Measurements from ENCODE around the gene F10. TPM values are rescaled to one million over a fixed set of nuclear protein-coding genes. Genes with fewer than 3 reads are reported as not detected.

F10 gene
- total RNA-seq, 1 donor from 2014 or later, result not detected

DNA sequence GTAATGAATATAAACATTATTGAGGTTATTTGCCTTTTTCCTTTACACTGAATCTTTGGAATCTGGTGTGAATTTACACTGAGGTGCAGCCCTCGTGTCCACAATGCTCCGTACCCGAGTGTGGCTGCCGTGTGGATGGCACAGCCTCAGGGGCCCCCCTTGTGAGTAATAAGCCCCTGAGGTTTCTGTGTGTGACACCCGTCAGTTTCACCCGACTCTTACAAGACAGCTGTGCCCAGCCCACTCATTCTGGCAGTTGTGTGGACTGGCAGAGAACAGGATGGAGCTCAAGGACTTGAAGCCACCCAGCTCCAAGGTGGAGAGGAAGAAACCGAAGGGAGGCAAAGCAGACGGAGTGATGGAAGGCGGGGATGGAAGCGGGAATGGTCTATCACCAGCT lies 43.7 kb downstream of the F10 start:
- intact Hi-C loops (cut with micrococcal nuclease), result no loop called here

DNA sequence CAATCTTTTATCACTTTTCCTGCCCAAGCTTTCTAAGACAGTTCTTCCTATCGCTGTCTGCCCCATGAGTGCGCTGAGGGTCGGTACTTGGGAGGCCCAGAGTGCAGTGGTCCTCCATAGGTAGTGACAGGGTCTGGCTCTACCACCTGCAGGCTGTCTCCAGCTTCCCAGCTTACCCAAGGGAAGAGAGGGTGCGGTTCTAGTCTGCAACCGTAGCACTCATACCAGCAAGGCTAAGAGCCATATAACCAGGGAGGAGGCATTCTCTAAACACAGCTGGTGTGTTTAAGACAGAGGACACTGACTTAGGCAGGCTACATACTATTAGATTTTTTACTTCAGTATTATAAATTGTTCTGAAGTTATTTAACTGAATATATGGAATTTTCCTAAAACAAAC lies 44.1 kb downstream of the F10 start:
- intact Hi-C loops (cut with micrococcal nuclease), result no loop called here

DNA sequence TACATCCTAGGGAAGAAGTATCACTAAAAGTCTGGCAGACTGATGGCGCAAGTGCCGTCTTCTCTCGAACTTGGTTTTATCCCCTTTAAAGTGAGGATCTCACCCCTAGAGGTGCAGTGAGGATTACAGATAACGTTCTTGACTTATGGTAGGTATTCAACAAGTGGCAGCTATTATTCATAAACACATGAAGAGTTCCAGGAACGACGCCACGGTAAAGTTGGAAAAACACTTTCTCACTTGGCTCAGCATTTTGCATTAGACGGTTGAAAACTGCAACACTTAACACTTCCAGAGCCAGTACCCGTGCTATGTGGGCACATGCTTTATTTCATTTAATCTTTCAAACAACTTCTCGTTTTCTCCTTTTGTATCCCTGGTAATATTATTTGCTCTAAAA lies 44.6 kb downstream of the F10 start:
- intact Hi-C loops (cut with micrococcal nuclease), result no loop called here

DNA sequence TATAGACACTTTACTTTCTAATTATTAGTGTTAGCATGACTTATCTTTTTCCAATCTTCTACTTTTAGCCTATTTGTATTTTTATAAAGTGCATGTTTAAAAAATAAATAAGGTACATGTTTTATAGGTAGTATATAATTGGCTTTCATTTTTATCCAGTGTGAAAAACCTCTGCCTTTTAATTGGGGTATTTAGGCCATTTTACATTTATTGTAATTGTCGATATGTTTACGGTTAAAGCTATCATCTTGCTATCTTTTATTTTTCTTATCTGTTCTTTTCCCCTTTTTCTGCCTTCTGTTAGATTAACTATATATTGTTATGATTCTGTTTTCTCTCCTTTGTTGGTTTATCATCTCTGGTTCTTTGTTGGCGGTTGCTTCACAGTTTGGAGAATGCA lies 45.0 kb downstream of the F10 start:
- intact Hi-C loops (cut with micrococcal nuclease), result no loop called here

DNA sequence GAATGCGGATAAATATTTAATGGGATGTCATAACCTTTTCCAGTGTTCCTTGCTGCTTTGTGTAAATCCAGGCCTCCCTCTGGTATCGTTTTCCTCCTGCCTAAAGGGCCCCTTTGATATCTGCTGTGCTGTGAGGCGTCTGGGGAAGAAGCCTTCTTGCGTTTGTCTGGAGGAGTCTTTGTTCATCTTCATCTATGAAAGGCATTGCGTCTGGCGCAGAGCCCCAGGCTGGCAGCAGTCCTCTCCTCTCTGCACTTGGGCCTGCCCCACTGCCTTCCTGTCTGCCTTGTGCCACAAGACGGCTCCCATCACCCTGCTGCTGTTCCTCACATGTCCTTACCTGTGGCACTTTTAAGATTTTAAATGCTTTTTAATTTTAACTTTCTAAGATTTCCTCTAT lies 45.6 kb downstream of the F10 start:
- intact Hi-C loops (cut with micrococcal nuclease), result no loop called here

DNA sequence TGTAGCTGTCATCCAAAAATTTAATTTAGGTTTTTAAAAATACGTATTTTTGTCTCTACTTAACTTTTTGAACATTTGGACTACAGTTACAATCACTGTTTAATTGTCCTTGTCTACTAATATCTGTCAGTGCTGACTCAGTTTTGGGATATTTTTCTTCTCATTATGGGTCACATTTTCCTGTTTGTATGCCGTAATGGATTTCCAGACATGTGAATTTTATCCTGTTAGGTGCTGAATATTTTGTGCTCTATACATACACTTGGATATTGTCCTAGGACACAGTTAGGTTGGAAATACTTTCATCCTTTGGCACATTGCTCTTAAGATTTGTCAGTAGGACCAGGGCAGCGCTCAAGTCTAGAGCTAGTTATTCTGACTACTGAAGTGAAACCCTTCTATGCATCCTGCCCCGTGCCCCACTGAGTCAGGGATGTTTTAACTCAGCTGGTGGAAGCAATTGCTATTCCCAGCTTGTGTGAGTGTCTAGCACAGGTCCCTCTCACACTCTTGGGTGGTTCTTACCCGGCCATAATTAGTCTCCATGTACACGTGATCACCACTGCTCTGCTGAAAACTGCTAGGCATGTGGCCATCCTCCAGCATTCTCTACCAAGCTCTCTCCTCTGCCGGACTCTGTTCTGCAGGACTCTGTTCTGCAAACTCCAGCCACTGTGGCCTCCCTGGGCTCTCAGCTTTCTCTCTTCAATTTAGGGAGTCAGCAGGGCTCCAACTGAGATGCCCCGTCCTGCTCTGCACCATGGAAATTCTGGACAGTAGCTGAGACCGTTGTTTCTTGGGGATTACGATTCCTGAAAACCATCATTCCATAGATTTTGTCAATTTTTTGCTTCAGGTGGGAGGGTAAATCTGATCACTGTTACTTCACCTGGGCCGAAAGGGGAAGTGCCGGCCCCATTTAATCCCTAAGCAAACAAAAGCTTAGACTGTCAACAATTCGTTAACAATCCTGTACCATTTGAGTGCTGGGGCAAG lies 47.0 kb downstream of the F10 start:
- intact Hi-C loops (cut with micrococcal nuclease), result no loop called here

DNA sequence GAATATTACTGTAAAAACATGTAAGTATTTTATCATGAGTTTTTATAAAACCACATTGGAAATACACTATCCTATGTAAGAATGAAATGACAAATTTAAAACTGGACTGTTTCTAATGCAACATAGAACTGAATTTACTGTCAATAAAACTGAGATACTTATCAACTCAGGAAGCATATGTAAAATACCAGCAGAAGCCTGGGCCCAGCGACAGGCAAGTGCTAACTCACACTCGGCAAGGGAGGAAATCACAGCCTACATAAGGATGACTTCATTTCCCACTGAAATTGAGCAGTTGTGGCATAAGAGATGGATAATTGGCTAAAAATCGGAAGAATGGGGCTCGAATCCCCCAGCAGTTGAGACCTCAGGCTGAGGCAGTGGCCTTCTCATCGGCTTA lies 47.9 kb downstream of the F10 start:
- intact Hi-C loops (cut with micrococcal nuclease), result no loop called here

DNA sequence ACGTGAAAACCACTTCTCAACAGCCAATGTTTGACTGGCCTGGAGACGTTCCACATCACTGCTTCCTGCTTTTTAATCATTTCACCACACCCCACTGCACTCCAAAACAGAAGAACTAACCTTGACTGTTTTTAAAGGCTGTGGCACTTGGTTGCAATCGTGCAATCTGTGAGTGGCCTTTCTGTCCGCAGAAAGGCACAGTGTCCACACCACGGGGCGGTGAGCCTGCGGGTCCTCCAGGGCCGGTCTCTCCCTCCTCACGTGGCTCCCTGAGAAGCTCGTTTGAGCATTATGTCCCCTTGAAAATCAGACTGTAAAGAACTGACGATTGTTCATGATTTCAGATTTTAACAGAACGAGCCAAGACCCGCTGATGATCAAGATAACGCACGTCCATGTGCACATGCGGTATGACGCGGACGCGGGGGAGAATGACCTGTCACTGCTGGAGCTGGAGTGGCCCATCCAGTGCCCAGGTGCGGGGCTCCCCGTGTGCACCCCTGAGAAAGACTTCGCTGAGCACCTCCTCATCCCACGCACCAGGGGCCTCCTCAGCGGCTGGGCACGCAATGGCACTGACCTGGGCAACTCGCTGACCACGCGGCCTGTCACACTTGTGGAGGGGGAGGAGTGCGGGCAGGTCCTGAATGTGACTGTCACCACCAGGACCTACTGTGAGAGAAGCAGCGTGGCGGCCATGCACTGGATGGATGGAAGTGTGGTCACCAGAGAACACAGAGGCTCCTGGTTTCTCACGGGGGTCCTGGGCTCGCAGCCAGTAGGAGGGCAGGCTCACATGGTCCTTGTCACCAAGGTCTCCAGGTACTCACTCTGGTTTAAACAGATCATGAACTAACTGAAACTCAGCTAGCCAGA lies 48.9 kb downstream of the F10 start:
- intact Hi-C loops (cut with micrococcal nuclease), result no loop called here

DNA sequence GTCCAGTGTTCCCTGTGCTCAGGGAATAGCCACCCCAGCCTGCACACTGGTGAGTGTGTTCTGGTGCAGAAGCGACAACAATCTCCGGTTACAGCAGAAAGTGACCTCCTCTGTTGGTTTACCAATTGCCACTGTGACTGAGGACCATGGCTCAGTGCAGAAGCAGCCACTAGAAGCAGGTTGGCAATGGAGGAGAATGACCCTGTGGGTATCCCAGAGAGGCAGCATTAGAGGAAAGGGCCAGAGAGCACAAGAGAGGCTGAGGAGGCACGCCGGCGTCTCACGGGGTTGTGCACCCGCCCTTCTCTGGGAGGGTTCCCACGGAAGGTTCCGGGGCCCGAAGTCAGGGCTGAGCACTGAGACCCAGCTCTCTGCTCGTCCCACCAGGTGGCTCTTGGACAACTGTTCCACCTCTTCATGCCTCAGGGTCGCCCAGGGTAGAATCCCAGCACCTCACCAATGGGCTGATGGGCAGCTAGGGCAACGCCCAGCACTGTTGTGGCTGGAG lies 49.9 kb downstream of the F10 start:
- intact Hi-C loops (cut with micrococcal nuclease), result no loop called here

DNA sequence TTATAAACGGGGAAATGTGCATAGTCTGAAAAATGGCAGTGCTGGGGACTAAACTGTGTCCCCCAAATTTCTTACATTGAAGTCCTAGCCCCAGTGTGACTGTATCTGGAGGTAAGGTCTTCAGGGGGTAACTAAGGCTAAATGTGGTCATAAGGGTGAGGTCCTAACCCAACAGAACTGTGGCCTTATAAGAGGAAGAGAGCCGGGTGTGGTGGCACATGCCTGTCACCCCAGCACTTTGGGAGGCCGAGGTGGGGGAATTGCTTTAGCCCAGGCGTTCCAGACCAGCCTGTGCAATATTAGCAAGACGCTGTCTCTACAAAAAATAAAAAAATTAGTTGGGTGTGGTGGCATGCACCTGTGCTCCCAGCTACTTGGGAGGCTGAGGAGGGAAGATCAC lies 53.7 kb downstream of the F10 start:
- intact Hi-C loops (cut with micrococcal nuclease), result no loop called here

DNA sequence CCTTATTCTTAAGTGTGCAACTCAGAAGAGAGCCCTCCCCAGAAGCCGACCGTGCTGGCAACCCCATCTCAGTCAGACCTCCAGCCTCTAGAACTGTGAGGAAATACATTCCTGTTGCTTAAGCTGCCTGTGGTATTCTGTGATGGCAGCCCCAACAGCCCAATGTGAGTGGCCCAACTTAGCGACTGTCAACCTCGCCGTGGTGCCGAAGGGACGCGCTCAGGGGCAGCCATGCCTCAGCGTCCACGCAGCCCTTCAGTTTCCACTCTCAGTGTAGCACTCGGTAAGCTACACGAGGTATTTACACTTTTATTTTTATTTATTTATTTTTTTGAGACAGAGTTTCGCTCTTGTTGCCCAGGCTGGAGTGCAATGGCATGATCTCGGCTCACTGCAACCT lies 54.2 kb downstream of the F10 start:
- intact Hi-C loops (cut with micrococcal nuclease), result no loop called here

DNA sequence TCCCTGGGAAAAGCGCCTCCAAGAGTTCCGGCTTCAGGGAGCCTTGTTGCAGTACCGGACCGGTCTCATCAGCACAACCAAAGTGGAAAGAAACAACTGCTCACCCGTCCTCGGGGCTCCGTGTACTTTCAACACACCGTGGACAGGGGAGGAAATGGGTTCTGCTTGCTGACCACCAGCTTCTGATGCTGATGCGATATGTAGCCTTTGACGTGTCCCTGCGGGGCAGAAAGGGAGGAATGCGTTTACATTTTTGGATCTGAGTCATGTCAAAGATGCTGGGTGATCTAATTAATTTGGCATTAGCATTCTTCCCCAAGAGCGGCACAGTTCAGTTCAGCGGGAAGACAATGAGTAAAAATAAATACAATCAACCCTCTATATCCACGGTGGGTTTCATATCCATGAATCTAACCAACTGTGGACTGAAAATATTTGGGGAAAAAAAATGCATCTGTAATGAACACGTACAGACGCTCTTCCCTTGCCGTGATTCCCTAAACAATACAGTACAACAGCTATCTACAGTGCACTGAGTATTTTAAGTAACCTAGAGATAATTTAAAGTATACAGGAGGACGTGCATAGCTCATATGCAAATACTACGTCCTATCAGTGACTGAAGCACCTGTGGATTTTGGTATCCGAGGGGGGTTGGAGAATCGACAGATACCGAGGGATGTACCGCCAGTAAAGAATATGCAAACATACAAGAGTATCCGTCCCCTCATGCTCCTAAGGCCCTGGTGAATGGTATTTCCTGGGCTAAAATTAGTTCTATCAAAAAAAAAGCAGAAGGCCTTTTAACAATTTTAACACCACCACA lies 55.7 kb downstream of the F10 start:
- intact Hi-C loops (cut with micrococcal nuclease), result no loop called here

DNA sequence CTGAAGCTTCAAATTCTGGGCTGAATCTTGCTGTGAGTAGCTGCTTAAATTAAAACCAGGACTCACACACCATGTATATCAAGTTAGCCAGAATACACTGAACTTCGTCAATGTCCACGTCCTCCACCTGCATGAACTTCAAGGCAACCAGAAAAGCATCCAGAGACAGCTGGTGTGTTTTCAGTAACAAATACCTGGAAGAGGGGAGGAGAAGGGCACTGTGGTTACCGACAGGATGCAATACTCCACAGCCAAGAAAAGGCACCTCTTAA lies 56.2 kb downstream of the F10 start:
- intact Hi-C loops (cut with micrococcal nuclease), result no loop called here

DNA sequence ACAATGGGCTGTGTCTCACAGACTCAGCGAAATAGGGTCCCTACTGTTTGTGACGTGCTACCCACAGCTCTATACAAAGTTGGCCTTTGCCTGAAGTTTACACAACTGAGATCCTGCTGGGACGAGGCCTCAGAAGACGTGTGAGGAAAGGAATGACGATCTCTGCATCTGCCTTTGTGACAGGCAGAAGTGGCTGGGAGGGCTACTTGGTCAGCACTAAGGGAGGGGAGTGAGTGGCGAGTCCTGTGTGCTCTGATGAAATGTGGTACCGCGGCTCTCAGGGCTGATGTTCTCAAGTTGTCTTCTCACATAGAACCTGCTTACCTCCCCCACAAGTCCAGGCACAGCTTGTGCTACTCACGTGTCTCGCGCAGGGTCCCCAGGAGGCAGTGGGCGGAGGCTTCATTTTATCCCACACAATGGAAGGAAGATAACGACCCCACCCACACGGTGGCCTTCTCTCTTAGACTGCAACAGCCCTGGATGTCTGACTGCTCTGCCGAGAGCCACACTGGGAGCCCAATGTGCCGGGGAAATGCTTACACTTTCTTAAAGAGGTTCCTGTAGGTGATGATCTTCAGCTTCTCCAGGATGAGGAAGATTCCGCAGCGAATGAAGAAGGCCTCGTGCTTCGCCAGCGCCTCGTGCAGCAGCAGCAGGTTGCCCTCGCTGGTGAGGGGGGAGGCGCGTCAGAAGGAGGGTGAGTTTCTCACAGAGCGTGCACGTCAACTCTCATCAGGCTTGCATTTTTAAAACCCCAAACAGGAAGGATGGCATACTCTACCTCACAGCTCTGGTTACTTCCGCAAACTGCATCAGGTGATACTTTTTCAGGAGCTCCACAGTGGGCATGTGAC lies 57.0 kb downstream of the F10 start:
- intact Hi-C loops (cut with micrococcal nuclease), result no loop called here

DNA sequence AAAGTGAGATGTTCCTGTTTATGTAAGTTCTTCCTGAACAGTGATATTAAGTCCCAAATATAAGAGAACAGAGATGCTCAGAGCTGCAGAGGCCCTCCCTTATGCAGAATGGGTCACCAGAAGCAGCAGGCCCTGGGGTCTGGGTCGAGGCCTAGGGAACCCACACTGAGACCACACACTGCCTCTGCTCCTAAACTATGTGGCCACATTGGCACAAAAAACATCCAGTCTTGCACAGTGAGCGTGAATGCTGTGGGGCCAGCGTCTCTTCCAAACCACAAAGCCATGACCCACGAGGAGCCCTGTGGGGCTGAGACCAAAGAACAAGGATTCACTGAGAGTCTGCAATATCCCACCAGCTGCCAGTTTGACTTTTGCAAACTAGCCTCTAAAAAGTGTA lies 59.4 kb downstream of the F10 start:
- intact Hi-C loops (cut with micrococcal nuclease), result no loop called here

DNA sequence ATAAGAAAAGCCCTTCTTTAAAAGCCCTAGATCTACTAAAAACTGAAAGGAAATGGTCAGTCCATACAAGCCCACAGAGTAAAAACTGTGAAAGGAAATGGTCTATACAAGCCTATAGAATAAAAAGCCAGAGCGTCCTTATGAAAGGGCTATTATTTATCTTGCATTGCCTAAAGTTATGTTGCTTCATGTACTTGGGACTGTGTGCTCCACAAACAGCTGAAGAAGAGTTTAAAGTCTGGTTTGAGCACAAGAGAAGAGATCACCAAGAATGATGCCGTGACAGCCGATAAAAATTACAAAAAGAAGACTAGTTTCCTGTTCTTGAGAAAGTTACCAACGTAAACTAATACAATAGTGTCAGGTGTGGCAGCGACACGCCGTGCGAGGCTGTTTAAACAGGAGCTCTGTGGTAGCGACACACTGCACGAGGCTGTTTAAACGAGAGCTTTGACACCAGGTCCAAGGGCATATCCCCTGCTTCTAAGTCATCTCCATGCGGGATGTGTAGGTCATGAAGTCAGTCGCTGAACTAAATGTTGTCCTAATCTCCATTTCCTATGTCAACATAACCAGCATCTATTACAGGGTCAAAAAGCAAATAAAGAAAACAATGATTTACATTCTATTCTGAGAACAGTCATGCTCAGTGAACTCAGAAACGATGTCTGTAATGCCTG lies 61.0 kb downstream of the F10 start:
- intact Hi-C loops (cut with micrococcal nuclease), result no loop called here

DNA sequence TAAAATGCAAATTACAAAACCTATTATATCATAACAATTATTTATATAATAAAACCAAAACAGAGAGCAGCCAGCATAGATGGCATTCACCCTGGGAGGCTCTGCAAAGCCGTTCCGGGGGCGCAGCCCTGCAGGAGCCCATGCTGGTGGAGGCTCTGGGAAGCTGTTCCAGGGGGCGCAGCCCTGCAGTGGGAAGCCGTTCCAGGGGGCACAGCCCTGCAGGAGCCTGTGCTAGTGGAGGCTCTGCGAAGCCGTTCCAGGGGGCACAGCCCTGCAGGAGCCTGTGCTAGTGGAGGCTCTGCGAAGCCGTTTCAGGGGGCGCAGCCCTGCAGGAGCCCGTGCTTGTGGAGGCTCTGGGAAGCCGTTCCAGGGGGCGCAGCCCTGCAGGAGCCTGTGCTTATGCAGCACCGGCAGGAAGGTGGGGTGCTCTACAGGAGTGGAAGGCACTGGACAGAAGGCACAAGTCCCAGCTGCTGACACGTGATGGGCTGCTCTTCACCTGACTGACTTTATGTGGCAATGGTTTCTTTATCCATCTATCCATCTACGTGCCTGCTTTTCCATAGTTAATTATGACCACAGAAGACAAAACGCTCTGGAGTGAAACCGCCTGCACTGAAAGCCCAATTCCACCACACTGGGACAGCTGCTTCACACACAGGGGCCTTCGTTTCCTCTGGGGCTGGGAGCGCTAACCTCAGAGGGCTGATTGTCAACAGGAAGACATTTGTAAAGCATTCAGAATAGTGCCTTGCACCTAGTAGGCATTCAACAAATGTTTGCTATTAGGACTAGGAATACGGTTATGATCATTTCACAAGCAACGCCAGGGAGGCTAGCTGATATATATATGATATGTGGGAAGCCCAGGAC lies 62.2 kb downstream of the F10 start:
- intact Hi-C loops (cut with micrococcal nuclease), result no loop called here

DNA sequence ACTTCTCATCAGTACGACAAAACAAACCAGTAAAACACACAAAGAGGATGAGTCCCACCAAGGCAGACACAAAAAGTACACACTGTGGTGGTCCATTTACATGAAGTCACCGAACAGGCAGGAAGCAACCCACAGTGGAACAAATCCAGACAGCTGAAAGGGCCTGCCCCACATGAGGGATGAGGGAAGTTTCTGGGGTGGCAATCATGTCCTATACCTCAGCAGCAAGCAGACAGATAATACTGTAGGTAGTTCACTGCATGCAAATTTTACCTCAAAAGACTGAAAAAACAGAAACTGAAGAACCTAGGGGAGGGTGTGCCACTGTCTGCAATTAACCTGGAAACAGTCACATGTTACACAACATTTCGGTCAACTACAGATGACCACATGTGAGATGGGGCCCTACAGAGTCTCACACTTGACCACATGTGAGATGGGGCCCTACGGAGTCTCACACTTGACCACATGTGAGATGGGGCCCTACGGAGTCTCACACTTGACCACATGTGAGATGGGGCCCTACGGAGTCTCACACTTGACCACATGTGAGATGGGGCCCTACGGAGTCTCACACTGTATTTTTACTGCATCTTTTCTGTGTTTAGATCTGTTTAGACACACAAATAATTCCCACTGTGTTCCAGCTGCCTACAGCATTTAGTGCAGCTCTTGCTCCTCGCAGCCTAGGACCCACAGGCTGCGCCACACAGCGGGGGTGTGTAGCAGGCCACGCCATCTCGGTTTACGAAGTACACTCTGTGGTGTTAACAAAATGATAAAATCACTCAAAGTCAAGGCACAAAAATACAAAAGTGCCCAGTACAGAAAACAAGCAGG lies 63.7 kb downstream of the F10 start:
- intact Hi-C loops (cut with micrococcal nuclease), result no loop called here
